NCI-H748 treated with DMSO at 0.1 percent for 48 hours (cell line): ENCODE data around the gene PRSS38.
"Not testable (repeated sequence)": the region's sequence is repeated elsewhere in the genome, so short reads cannot be mapped to it uniquely, and the experiment has no call there.

Experiments
- DNase-seq: peaks from one replicate; lab custom pipeline; 2025; lab: John Stamatoyannopoulos, UW

The PRSS38 gene

GRCh38 chr1:227846265-227846858, 30.9 kb downstream of the PRSS38 start:
- no peak for DNase-seq

- not testable (repeated sequence) for DNase-seq
Observed at GRCh38 chr1:227847046-227847445, 31.6 kb downstream of the PRSS38 start.

GRCh38 chr1:227848430-227848932, 33.0 kb downstream of the PRSS38 start:
- no peak for DNase-seq

GRCh38 chr1:227849251-227849650, 33.8 kb downstream of the PRSS38 start:
- no peak for DNase-seq

GRCh38 chr1:227854189-227854588, 38.7 kb downstream of the PRSS38 start:
- DNase-seq = no peak

GRCh38 chr1:227855687-227856086, 40.2 kb downstream of the PRSS38 start:
- DNase-seq = no peak

- DNase-seq = no peak
Observed at GRCh38 chr1:227856147-227856858, 40.8 kb downstream of the PRSS38 start.

- DNase-seq = no peak
Observed at GRCh38 chr1:227864882-227865281, 49.4 kb downstream of the PRSS38 start.

- no peak for DNase-seq
Observed at GRCh38 chr1:227869279-227869842, 53.9 kb downstream of the PRSS38 start.

- no peak for DNase-seq
Observed at GRCh38 chr1:227869851-227870305, 54.4 kb downstream of the PRSS38 start.

- no peak for DNase-seq
Observed at GRCh38 chr1:227870366-227870765, 54.9 kb downstream of the PRSS38 start.

- not testable (repeated sequence) for DNase-seq
Observed at GRCh38 chr1:227871892-227872291, 56.4 kb downstream of the PRSS38 start.

GRCh38 chr1:227877810-227878209, 62.3 kb downstream of the PRSS38 start:
- not testable (repeated sequence) for DNase-seq

- DNase-seq = no peak
Observed at GRCh38 chr1:227880342-227880924, 65.0 kb downstream of the PRSS38 start.

- no peak for DNase-seq
Observed at GRCh38 chr1:227883073-227883520, 67.6 kb downstream of the PRSS38 start.

GRCh38 chr1:227883641-227884301, 68.3 kb downstream of the PRSS38 start:
- DNase-seq = no peak

GRCh38 chr1:227884370-227885134, 69.1 kb downstream of the PRSS38 start:
- no peak for DNase-seq

- no peak for DNase-seq
Observed at GRCh38 chr1:227885135-227885647, 69.7 kb downstream of the PRSS38 start.

- DNase-seq = no peak
Observed at GRCh38 chr1:227885648-227886502, 70.4 kb downstream of the PRSS38 start.

GRCh38 chr1:227886503-227886961, 71.1 kb downstream of the PRSS38 start:
- DNase-seq = no peak
